Ishikawa (cell line): Measurements from ENCODE around the gene HES1.

Experiments used
- CREB1 ChIP-seq: IDR thresholded peaks from 2 replicates; pipeline ENCODE4 v1.6.1; 2012; ENCODE audit warnings: low read depth
- EP300 ChIP-seq: IDR thresholded peaks from 2 replicates; pipeline ENCODE4 v1.6.1; 2012; ENCODE audit warnings: borderline replicate concordance
- FOXM1 ChIP-seq: IDR thresholded peaks from 2 replicates; pipeline ENCODE4 v1.6.1; 2012; ENCODE audit warnings: low read depth, borderline replicate concordance
- RAD21 ChIP-seq: IDR thresholded peaks from 2 replicates; pipeline ENCODE4 v1.6.1; 2012; ENCODE audit warnings: low read depth
- TAF1 ChIP-seq: IDR thresholded peaks from 2 replicates; pipeline ENCODE4 v1.6.1; 2012; ENCODE audit warnings: low read depth, mild to moderate bottlenecking
- TF ChIP-seq, protein P1 (sequence below): IDR thresholded peaks from 2 replicates; pipeline ENCODE4 v1.6.1; 2012
- TF ChIP-seq, protein P2 (sequence below): IDR thresholded peaks from 2 replicates; pipeline ENCODE4 v1.6.1; 2012; ENCODE audit warnings: low read depth, mild to moderate bottlenecking

DNA sequence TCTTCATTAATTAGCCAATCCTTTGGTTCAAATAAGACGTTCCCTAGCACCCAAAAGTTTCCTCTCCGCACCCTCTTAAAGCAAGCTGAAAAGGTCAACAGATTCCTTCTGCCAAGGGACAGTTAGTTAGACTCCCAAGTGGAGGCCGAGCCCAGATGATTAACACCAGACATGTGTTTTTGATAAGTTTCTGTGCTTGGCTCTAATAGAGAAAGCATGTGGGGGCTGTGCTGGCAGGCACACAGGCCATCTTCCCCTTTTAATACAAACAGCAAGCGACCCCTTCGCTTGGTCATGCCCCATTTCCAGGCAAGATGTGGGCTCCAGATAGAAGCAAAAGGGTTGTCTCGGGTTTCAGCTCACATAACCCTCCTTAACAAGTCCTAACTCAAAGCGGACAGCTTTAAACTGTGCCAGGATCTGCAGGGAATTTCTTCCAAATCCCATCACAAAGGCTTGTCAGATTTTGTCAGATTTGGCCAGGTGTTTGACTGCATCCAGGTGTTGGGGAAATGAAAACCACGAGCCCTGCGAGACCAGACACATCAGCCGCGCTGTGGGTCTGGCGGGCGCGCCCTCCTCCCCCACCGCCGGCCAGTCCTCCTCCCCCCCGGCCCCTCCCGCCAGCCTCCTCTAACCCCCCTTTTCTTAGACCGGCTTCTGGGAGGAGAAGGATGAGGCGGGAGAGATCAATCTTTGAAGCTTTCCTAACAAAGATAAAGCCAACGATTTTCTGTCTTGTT, 3.3 kb downstream of the HES1 start:
- TF ChIP-seq RAD21 (peak; percentile 5; the same call in 1 of the 2 replicates), EP300 (peak; percentile 40; the same call in 1 of the 2 replicates), CREB1 (no peak), FOXM1 (0 out of 2 replicates have a peak, but pooled peaks have one; percentile 9), TAF1 (0 out of 2 replicates have a peak, but pooled peaks have one; percentile 24)
- TF ChIP-seq, protein P1, sequence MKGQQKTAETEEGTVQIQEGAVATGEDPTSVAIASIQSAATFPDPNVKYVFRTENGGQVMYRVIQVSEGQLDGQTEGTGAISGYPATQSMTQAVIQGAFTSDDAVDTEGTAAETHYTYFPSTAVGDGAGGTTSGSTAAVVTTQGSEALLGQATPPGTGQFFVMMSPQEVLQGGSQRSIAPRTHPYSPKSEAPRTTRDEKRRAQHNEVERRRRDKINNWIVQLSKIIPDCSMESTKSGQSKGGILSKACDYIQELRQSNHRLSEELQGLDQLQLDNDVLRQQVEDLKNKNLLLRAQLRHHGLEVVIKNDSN, result no peak
- TF ChIP-seq, protein P2, sequence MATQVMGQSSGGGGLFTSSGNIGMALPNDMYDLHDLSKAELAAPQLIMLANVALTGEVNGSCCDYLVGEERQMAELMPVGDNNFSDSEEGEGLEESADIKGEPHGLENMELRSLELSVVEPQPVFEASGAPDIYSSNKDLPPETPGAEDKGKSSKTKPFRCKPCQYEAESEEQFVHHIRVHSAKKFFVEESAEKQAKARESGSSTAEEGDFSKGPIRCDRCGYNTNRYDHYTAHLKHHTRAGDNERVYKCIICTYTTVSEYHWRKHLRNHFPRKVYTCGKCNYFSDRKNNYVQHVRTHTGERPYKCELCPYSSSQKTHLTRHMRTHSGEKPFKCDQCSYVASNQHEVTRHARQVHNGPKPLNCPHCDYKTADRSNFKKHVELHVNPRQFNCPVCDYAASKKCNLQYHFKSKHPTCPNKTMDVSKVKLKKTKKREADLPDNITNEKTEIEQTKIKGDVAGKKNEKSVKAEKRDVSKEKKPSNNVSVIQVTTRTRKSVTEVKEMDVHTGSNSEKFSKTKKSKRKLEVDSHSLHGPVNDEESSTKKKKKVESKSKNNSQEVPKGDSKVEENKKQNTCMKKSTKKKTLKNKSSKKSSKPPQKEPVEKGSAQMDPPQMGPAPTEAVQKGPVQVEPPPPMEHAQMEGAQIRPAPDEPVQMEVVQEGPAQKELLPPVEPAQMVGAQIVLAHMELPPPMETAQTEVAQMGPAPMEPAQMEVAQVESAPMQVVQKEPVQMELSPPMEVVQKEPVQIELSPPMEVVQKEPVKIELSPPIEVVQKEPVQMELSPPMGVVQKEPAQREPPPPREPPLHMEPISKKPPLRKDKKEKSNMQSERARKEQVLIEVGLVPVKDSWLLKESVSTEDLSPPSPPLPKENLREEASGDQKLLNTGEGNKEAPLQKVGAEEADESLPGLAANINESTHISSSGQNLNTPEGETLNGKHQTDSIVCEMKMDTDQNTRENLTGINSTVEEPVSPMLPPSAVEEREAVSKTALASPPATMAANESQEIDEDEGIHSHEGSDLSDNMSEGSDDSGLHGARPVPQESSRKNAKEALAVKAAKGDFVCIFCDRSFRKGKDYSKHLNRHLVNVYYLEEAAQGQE, result no peak
